ENCODE measurements around the gene TTF2. TPM values are rescaled to one million over a fixed set of nuclear protein-coding genes. Genes with fewer than 3 reads are reported as not detected.
"Not testable (repeated sequence)": the region's sequence is repeated elsewhere in the genome, so short reads cannot be mapped to it uniquely, and the experiment has no call there.

The TTF2 gene
- total RNA-seq, 1 donor from 2014 or later: 3.7 TPM

DNA sequence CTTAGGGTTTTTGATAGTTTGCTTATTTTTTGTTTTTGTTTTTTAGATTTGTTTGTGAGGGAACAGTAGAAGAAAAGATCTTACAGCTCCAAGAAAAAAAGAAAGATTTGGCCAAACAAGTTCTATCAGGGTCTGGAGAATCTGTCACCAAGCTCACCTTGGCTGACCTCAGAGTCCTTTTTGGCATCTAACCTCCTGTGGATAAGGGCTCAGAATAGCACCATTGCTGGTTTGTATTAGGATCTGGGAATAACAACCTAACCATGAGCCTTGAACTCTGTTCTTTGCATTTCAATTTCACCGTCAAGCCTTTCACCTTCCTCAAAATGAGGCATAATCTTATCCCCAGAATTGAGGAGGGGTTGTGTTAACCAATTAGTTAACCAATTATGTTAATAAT lies 41.2 kb downstream of the TTF2 start:
- Histone ChIP-seq H3K4me1 (ENCODE audit: control insufficient read depth in 3 of 3, insufficient read depth in 3 of 3, low read length in 3 of 3) (peaks cover 5 to 8% (median 6%) of the 10 kb centered on the region in 3 donors), H3K27me3 (ENCODE audit: control insufficient read depth in 3 of 3, insufficient read depth in 3 of 3, low read length in 3 of 3) (no peaks in the 10 kb centered on the region), H3K9ac (ENCODE audit: low read depth in 1 of 3, low read length in 3 of 3) (no peak overlapping the region), H3K27ac (ENCODE audit: low read depth, low read length) (no peak overlapping the region), H3K4me3 (ENCODE audit: low read length in 3 of 3) (no peak overlapping the region), H3K36me3 (ENCODE audit: control insufficient read depth in 3 of 3, insufficient read depth in 3 of 3, low read length in 3 of 3) (peaks cover 0 to 13% (median 5%) of the 10 kb centered on the region in 3 donors), H3K9me3 (ENCODE audit: control insufficient read depth in 3 of 3, low read length in 3 of 3) (no peaks in the 10 kb centered on the region)

DNA sequence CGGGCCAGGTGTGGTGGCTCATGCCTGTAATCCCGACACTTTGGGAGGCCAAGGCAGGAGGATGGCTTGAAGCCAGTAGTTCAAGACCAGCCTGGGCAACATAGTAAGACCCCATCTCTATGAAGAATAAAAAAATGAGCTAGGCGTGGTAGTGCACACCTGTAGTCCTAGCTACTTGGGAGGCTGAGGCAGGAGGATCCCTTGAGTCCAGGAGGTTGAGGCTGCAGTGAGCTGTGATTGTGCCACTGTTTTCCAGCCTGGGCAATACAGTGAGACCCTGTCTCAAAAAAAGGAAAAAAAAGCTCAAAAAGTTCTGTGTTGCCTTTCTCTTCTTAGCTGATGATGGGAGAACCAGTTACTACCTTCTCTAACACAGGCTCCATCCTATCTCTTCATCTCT lies 41.7 kb downstream of the TTF2 start:
- not testable (repeated sequence) for H3K4me3 ChIP-seq (ENCODE audit: low read length in 3 of 3); H3K9ac ChIP-seq (ENCODE audit: low read depth in 1 of 3, low read length in 3 of 3); H3K27ac ChIP-seq (ENCODE audit: low read depth, low read length); H3K27me3 ChIP-seq (ENCODE audit: control insufficient read depth in 3 of 3, insufficient read depth in 3 of 3, low read length in 3 of 3); H3K9me3 ChIP-seq (ENCODE audit: control insufficient read depth in 3 of 3, low read length in 3 of 3); H3K4me1 ChIP-seq (ENCODE audit: control insufficient read depth in 3 of 3, insufficient read depth in 3 of 3, low read length in 3 of 3)
- peaks cover 3 to 19% (median 10%) of the 10 kb centered on the region in 3 donors for H3K36me3 ChIP-seq (ENCODE audit: control insufficient read depth in 3 of 3, insufficient read depth in 3 of 3, low read length in 3 of 3)

GRCh38 chr1:117104986-117105385 lies 44.9 kb downstream of the TTF2 start:
- Histone ChIP-seq H3K9ac (ENCODE audit: low read depth in 1 of 3, low read length in 3 of 3) (no peak overlapping the region), H3K9me3 (ENCODE audit: control insufficient read depth in 3 of 3, low read length in 3 of 3) (no peaks in the 10 kb centered on the region), H3K4me3 (ENCODE audit: low read length in 3 of 3) (no peak overlapping the region), H3K4me1 (ENCODE audit: control insufficient read depth in 3 of 3, insufficient read depth in 3 of 3, low read length in 3 of 3) (no peaks in the 10 kb centered on the region), H3K27ac (ENCODE audit: low read depth, low read length) (no peak overlapping the region), H3K36me3 (ENCODE audit: control insufficient read depth in 3 of 3, insufficient read depth in 3 of 3, low read length in 3 of 3) (peaks cover 3 to 37% (median 24%) of the 10 kb centered on the region in 3 donors), H3K27me3 (ENCODE audit: control insufficient read depth in 3 of 3, insufficient read depth in 3 of 3, low read length in 3 of 3) (no peaks in the 10 kb centered on the region)

DNA sequence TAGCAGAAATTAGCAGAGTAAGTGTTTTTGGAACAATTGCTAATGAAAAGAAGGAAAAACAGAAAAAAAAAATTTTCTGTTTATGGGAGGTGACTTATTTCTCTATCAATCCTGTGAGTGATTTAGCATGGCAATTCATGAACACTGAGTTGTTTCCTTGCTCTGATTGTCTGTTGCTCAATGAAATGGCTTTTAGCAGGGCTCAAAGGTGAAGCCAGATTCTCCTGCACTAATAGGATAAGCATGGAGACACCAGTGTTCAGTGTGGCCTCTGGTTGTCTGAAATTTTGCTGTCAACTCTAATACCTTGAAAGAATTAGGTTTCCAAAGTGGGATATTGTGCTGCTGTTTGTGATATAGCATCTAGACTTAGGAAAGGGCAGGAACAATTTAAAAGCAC lies 45.6 kb downstream of the TTF2 start:
- no peak overlapping the region for H3K4me3 ChIP-seq (ENCODE audit: low read length in 3 of 3)
- peaks cover 5 to 39% (median 29%) of the 10 kb centered on the region in 3 donors for H3K36me3 ChIP-seq (ENCODE audit: control insufficient read depth in 3 of 3, insufficient read depth in 3 of 3, low read length in 3 of 3)
- no peaks in the 10 kb centered on the region for H3K27me3 ChIP-seq (ENCODE audit: control insufficient read depth in 3 of 3, insufficient read depth in 3 of 3, low read length in 3 of 3)
- H3K9me3 ChIP-seq (ENCODE audit: control insufficient read depth in 3 of 3, low read length in 3 of 3): no peaks in the 10 kb centered on the region
- no peak overlapping the region for H3K27ac ChIP-seq (ENCODE audit: low read depth, low read length)
- H3K4me1 ChIP-seq (ENCODE audit: control insufficient read depth in 3 of 3, insufficient read depth in 3 of 3, low read length in 3 of 3): no peaks in the 10 kb centered on the region
- no peak overlapping the region for H3K9ac ChIP-seq (ENCODE audit: low read depth in 1 of 3, low read length in 3 of 3)

- Histone ChIP-seq H3K27ac (ENCODE audit: low read depth, low read length) (no peak overlapping the region), H3K4me1 (ENCODE audit: control insufficient read depth in 3 of 3, insufficient read depth in 3 of 3, low read length in 3 of 3) (no peaks in the 10 kb centered on the region), H3K27me3 (ENCODE audit: control insufficient read depth in 3 of 3, insufficient read depth in 3 of 3, low read length in 3 of 3) (no peaks in the 10 kb centered on the region), H3K36me3 (ENCODE audit: control insufficient read depth in 3 of 3, insufficient read depth in 3 of 3, low read length in 3 of 3) (peaks cover 7 to 46% (median 32%) of the 10 kb centered on the region in 3 donors), H3K4me3 (ENCODE audit: low read length in 3 of 3) (no peak overlapping the region), H3K9me3 (ENCODE audit: control insufficient read depth in 3 of 3, low read length in 3 of 3) (no peaks in the 10 kb centered on the region), H3K9ac (ENCODE audit: low read depth in 1 of 3, low read length in 3 of 3) (no peak overlapping the region)
Measured at GRCh38 chr1:117106478-117106877, 46.4 kb downstream of the TTF2 start.

- Histone ChIP-seq H3K27me3 (ENCODE audit: control insufficient read depth in 3 of 3, insufficient read depth in 3 of 3, low read length in 3 of 3) (no peaks in the 10 kb centered on the region), H3K9ac (ENCODE audit: low read depth in 1 of 3, low read length in 3 of 3) (no peak overlapping the region), H3K27ac (ENCODE audit: low read depth, low read length) (no peak overlapping the region), H3K4me3 (ENCODE audit: low read length in 3 of 3) (no peak overlapping the region), H3K9me3 (ENCODE audit: control insufficient read depth in 3 of 3, low read length in 3 of 3) (no peaks in the 10 kb centered on the region), H3K36me3 (ENCODE audit: control insufficient read depth in 3 of 3, insufficient read depth in 3 of 3, low read length in 3 of 3) (peaks cover 13 to 53% (median 37%) of the 10 kb centered on the region in 3 donors), H3K4me1 (ENCODE audit: control insufficient read depth in 3 of 3, insufficient read depth in 3 of 3, low read length in 3 of 3) (no peaks in the 10 kb centered on the region)
Measured at GRCh38 chr1:117107364-117107763, 47.2 kb downstream of the TTF2 start.

DNA sequence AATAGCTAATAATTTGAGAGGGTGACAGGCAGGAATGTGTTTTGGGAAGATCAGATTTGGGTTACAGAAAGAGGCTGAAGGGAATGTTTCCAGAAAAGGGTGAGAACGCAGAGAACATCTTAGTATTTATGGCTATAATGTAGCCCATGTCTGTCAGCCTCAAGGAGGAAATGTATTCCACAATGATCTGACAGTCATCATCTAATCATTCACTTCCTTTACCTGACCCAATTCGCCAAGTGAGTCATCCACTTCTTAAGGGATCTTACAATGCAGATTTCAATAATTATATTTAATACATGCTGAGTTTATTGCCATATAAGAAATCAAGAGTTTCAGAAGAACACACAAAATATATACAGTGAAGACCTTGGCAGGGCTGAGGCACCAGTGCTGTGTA lies 50.6 kb downstream of the TTF2 start:
- H3K9me3 ChIP-seq (ENCODE audit: control insufficient read depth in 3 of 3, low read length in 3 of 3): no peaks in the 10 kb centered on the region
- no peak overlapping the region for H3K9ac ChIP-seq (ENCODE audit: low read depth in 1 of 3, low read length in 3 of 3)
- peaks cover 36 to 79% (median 62%) of the 10 kb centered on the region in 3 donors for H3K36me3 ChIP-seq (ENCODE audit: control insufficient read depth in 3 of 3, insufficient read depth in 3 of 3, low read length in 3 of 3)
- no peaks in the 10 kb centered on the region for H3K27me3 ChIP-seq (ENCODE audit: control insufficient read depth in 3 of 3, insufficient read depth in 3 of 3, low read length in 3 of 3)
- H3K4me3 ChIP-seq (ENCODE audit: low read length in 3 of 3): no peak overlapping the region
- H3K4me1 ChIP-seq (ENCODE audit: control insufficient read depth in 3 of 3, insufficient read depth in 3 of 3, low read length in 3 of 3): peaks cover 0 to 3% (median 0%) of the 10 kb centered on the region in 3 donors
- no peak overlapping the region for H3K27ac ChIP-seq (ENCODE audit: low read depth, low read length)

- no peaks in the 10 kb centered on the region for H3K9me3 ChIP-seq (ENCODE audit: control insufficient read depth in 3 of 3, low read length in 3 of 3)
- no peaks in the 10 kb centered on the region for H3K27me3 ChIP-seq (ENCODE audit: control insufficient read depth in 3 of 3, insufficient read depth in 3 of 3, low read length in 3 of 3)
- no peak overlapping the region for H3K4me3 ChIP-seq (ENCODE audit: low read length in 3 of 3)
- H3K36me3 ChIP-seq (ENCODE audit: control insufficient read depth in 3 of 3, insufficient read depth in 3 of 3, low read length in 3 of 3): peaks cover 33 to 74% (median 60%) of the 10 kb centered on the region in 3 donors
- no peak overlapping the region for H3K27ac ChIP-seq (ENCODE audit: low read depth, low read length)
- H3K9ac ChIP-seq (ENCODE audit: low read depth in 1 of 3, low read length in 3 of 3): no peak overlapping the region
- peaks cover 7 to 12% (median 7%) of the 10 kb centered on the region in 3 donors for H3K4me1 ChIP-seq (ENCODE audit: control insufficient read depth in 3 of 3, insufficient read depth in 3 of 3, low read length in 3 of 3)
Measured at GRCh38 chr1:117112047-117112717, 52.1 kb downstream of the TTF2 start.

DNA sequence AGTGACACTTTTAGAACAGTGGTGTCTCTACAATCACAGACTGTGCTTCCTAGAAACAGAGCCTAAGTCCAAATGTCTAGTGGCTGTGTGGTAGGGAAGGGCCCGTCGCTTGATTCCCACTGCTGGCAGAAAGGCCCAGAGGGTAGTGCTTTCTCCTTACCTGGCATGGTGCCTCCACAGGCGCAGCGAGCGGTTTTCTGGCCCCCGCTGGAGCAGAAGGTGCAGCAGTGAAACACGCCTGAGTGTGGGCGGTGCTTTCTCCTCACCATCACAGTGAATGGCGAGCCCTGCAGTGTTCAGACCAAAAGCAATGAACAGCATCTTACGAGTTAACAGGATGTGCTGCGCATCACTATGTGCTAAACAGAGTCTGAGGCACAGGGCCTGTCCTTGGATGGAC lies 53.1 kb downstream of the TTF2 start:
- Histone ChIP-seq H3K27ac (ENCODE audit: low read depth, low read length) (no peak overlapping the region), H3K9me3 (ENCODE audit: control insufficient read depth in 3 of 3, low read length in 3 of 3) (no peaks in the 10 kb centered on the region), H3K4me1 (ENCODE audit: control insufficient read depth in 3 of 3, insufficient read depth in 3 of 3, low read length in 3 of 3) (peaks cover 14 to 22% (median 17%) of the 10 kb centered on the region in 3 donors), H3K4me3 (ENCODE audit: low read length in 3 of 3) (no peak overlapping the region), H3K27me3 (ENCODE audit: control insufficient read depth in 3 of 3, insufficient read depth in 3 of 3, low read length in 3 of 3) (no peaks in the 10 kb centered on the region), H3K36me3 (ENCODE audit: control insufficient read depth in 3 of 3, insufficient read depth in 3 of 3, low read length in 3 of 3) (peaks cover 33 to 72% (median 62%) of the 10 kb centered on the region in 3 donors), H3K9ac (ENCODE audit: low read depth in 1 of 3, low read length in 3 of 3) (no peak overlapping the region)

DNA sequence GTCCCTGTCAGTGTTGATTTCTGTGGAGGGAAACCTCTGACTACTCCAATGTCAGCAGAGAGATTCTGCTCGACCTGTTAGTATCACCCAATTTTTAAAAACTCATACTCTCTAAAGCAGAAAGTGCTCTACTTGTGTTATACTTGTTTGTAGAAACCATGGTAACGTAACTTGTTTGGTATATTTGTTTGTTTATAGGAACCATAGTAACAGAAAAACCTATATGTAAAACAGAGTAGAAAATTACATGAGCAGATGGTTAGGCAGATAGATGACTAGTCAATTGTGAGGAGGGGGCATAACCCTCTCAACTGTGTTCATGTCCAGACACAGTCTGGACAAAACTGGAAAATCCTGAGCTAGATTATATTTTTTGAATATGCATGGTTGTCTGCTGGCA lies 54.8 kb downstream of the TTF2 start:
- Histone ChIP-seq H3K9ac (ENCODE audit: low read depth in 1 of 3, low read length in 3 of 3) (no peak overlapping the region), H3K27me3 (ENCODE audit: control insufficient read depth in 3 of 3, insufficient read depth in 3 of 3, low read length in 3 of 3) (no peaks in the 10 kb centered on the region), H3K4me1 (ENCODE audit: control insufficient read depth in 3 of 3, insufficient read depth in 3 of 3, low read length in 3 of 3) (peaks cover 23 to 32% (median 30%) of the 10 kb centered on the region in 3 donors), H3K27ac (ENCODE audit: low read depth, low read length) (no peak overlapping the region), H3K36me3 (ENCODE audit: control insufficient read depth in 3 of 3, insufficient read depth in 3 of 3, low read length in 3 of 3) (peaks cover 33 to 56% (median 51%) of the 10 kb centered on the region in 3 donors), H3K9me3 (ENCODE audit: control insufficient read depth in 3 of 3, low read length in 3 of 3) (no peaks in the 10 kb centered on the region), H3K4me3 (ENCODE audit: low read length in 3 of 3) (no peak overlapping the region)

All from skeletal muscle tissue (tissue), 4 donors.